AG04450 (cell line): ENCODE measurements around the gene LAIR2. TPM values are rescaled to one million over a fixed set of nuclear protein-coding genes. Genes with fewer than 3 reads are reported as not detected.

ENCODE experiments used
- CTCF ChIA-PET: fragments of 300-600, 350-600 bp; formaldehyde crosslinking; extraction: SDS; loops from one replicate; lab custom pipeline; 2022; ENCODE audit warnings: antibody characterized with exemption, inconsistent platforms; lab: Charles Lee
- POLR2A ChIA-PET: fragments of 350-600 bp; formaldehyde crosslinking; extraction: SDS; loops from one replicate; lab custom pipeline; 2021; ENCODE audit warnings: antibody characterized with exemption, inconsistent platforms; lab: Yijun Ruan, JAX
- DNase-seq: peaks from one replicate; pipeline ENCODE4 v3.0.0-alpha.2; 2011; ENCODE audit warnings: low read depth, low spot score
- H3K27ac ChIP-seq: one replicate; pipeline ENCODE4 v1.5.1; 2012; ENCODE audit warnings: low read depth, low read length, control low read depth
- H3K27me3 ChIP-seq: one replicate; pipeline ENCODE4 v1.6.0; 2012; ENCODE audit warnings: low read length; ENCODE audit not compliant: control insufficient read depth, insufficient read depth
- H3K4me3 ChIP-seq: 2 replicates; pipeline ENCODE4 v1.5.1; 2011; ENCODE audit warnings: mild to moderate bottlenecking, low read depth, low read length, control low read depth
- H3K9me3 ChIP-seq: 2 replicates; pipeline ENCODE4 v1.5.1; 2012; ENCODE audit warnings: low read length; ENCODE audit not compliant: control insufficient read depth, insufficient read depth
- CTCF ChIP-seq: IDR thresholded peaks from 2 replicates; pipeline ENCODE4 v1.5.1; 2011; ENCODE audit warnings: low read depth, low read length, control low read depth, inconsistent platforms
- polyA plus RNA-seq: library from polyadenylated mRNA; depleted of rRNA; stranded (reverse); fragments of >200 nt; gene quantifications from 2 replicates; pipeline ENCODE4 v1.2.3, GENCODE V29; 2011

Gene LAIR2
- polyA plus RNA-seq, 1 experiment: not detected

GRCh38 chr19:54456423-54457373 lies 45.9 kb upstream of the LAIR2 start:
- TF ChIP-seq CTCF: no peak
- Histone ChIP-seq H3K27me3 (no peaks in the 10 kb centered on the region), H3K27ac (no peak overlapping the region), H3K9me3 (no peaks in the 10 kb centered on the region; the same call in 1 of the 2 replicates), H3K4me3 (no peak overlapping the region)
- DNase-seq: no peak
- ChIA-PET POLR2A (no interaction called here), CTCF (no interaction called here)

- ChIA-PET CTCF (interaction anchor here (0.5 kb wide), 1 partner anchor 23 kb away, joined by 3 read pairs; no protein-coding TSS in a partner anchor), POLR2A (interaction anchor here (6.7 kb wide), 1 partner anchor 8 kb away, joined by 87 read pairs; the partner anchor contains the start of gene LENG8)
- Histone ChIP-seq H3K27ac (no peak overlapping the region), H3K9me3 (no peaks in the 10 kb centered on the region; the same call in 1 of the 2 replicates), H3K27me3 (no peaks in the 10 kb centered on the region), H3K4me3 (no peak overlapping the region)
- DNase-seq: no peak
- no peak for TF ChIP-seq CTCF
These were observed 44.6 kb upstream of the LAIR2 start for GRCh38 chr19:54457773-54458647.

DNA sequence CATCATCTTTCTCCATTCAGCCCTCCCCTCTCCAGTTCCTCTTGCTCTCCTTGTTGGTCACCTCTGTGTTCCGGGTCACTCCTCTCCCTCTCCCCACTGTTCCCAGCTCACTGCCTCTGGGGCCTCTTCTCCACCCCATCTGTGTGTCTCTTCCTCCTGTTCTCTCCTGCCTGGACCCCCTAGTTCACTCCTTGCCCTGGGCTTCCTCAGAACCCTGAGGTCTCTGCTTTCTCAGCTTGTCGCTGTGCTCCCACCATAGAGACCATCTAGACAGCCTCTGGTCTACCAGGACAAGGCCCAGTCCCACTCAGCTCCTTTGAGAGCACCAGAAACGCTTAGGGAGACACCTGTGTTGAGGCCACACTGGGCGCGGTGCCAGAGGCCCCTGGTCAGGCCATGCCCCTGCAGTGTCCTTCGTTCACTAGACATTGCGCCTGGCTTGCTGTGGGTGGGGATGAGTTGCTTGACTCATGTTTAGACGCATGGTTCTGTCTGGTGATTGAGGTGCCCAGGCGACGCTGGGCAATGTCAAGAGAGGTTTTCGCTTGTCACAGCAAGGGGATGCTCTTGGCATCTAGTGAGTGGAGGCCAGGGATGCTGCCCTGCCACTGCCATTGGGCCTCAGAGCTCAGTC lies 43.9 kb upstream of the LAIR2 start:
- Histone ChIP-seq H3K4me3 (no peak overlapping the region), H3K27me3 (no peaks in the 10 kb centered on the region), H3K27ac (no peak overlapping the region), H3K9me3 (no peaks in the 10 kb centered on the region; the same call in 1 of the 2 replicates)
- ChIA-PET POLR2A (interaction anchor here (6.7 kb wide), 1 partner anchor 9 kb away, joined by 87 read pairs; the partner anchor contains the start of gene LENG8), CTCF (no interaction called here)
- no peak for DNase-seq
- no peak for TF ChIP-seq CTCF

DNA sequence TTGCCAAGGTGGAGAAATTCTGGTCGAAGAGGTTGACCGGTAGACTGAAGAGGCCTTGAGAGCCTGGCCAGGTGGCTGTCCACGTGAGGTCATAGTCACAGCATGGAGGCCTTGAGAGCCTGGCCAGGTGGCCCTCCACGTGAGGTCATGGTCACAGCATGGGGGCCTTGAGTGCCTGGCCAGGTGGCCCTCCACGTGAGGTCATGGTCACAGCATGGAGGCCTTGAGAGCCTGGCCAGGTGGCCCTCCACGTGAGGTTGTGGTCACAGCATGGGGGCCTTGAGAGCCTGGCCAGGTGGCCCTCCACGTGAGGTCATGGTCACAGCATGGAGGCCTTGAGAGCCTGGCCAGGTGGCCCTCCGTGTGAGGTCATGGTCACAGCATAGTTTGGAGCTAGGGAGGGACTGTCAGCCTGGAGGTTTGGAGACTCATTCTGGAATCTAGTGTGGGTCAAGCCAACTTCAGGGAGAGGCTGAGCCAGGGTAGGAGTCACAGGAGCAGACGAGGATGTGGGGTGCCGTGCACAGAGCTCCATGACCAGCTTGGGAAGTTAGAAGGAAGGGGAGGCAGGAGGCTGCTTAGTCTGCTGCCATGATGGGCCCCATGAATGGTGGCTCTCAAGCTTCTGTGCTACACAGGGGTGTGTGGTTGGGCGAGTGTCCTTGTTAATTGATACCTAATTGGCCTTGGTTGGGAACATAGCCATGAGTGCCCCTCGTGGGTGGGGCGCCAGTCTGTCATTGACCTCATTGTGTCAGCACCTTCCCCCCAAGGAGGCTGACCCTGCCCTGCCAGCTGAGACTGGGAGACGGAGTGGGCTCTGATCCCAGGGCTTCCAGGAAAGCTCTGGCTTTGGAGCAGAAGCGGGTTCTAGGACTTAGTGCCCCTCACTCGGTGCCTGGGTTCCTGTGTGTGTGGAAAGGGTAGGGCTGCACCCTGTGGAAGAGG lies 43.1 kb upstream of the LAIR2 start:
- CTCF ChIA-PET: interaction anchor here (0.6 kb wide), 1 partner anchor 229 kb away, joined by 3 read pairs; no protein-coding TSS in a partner anchor
- POLR2A ChIA-PET: interaction anchor here (6.7 kb wide), 1 partner anchor 10 kb away, joined by 87 read pairs; the partner anchor contains the start of gene LENG8
- no peak overlapping the region for H3K27ac ChIP-seq
- H3K4me3 ChIP-seq: no peak overlapping the region
- DNase-seq: no peak
- H3K9me3 ChIP-seq: no peaks in the 10 kb centered on the region; the same call in 1 of the 2 replicates
- no peaks in the 10 kb centered on the region for H3K27me3 ChIP-seq
- TF ChIP-seq CTCF: no peak
